Measurements from ENCODE around the gene UHRF1. TPM values are rescaled to one million over a fixed set of nuclear protein-coding genes. Genes with fewer than 3 reads are reported as not detected.
"Not testable (repeated sequence)": the region's sequence is repeated elsewhere in the genome, so short reads cannot be mapped to it uniquely, and the experiment has no call there.

Gene UHRF1
- total RNA-seq, 2 experiments from 2014 or later: 149 to 154 TPM

DNA sequence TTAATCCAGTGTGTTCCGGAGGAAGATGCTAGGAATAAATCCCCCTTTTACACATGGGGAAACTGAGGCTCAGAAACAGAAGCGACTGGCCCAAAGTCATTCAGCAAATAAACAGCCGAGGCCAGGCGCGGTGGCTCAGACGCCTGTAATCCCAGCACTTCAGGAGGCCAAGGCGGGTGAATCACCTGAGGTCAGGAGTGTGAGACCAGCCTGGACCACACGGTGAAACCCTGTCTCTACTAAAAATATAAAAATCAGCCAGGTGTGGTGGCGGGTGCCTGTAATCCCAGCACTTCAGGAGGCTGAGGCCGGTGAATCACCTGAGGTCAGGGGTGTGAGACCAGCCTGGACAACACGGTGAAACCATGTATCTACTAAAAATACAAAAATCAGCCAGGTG is 30.3 kb upstream of the UHRF1 start:
- CTCF ChIA-PET: no interaction called here

DNA sequence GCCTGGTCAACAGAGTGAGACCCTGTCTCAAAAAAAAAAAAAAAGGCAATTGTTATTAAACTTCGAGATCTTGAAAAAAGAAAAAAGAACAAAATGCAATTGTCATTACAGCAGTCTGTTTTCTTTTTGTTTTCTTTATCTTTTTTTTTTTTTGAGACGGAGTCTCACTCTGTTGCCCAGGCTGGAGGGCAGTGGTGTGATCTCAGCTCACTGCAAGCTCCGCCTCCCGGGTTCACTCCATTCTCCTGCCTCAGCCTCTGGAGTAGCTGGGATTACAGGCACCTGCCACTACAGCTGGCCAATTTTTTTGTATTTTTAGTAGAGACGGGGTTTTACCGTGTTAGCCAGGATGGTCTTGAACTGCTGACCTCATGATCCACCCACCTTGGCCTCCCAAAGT is 26.4 kb upstream of the UHRF1 start:
- H3K27me3 Mint-ChIP-seq; H3K9me3 Mint-ChIP-seq (ENCODE audit: low read depth); ATAC-seq; H3K4me1 Mint-ChIP-seq; DNase-seq; H3K4me3 Mint-ChIP-seq; H3K27ac Mint-ChIP-seq; H3K36me3 Mint-ChIP-seq: not testable (repeated sequence)
- CTCF ChIA-PET: interaction anchor here (0.7 kb wide), 2 partner anchors 21 to 262 kb away, joined by 3 read pairs; no protein-coding TSS in a partner anchor

More for the DNA sequence above, 30.3 kb upstream of the UHRF1 start:
- no peaks in the 10 kb centered on the region for H3K9me3 Mint-ChIP-seq (ENCODE audit: low read depth)
- H3K4me1 Mint-ChIP-seq: peaks cover 1% of the 10 kb centered on the region
- ATAC-seq: no peak
- H3K27ac Mint-ChIP-seq: no peak overlapping the region
- no peak for DNase-seq
- no peak overlapping the region for H3K4me3 Mint-ChIP-seq
- no peaks in the 10 kb centered on the region for H3K36me3 Mint-ChIP-seq
- no peaks in the 10 kb centered on the region for H3K27me3 Mint-ChIP-seq

DNA sequence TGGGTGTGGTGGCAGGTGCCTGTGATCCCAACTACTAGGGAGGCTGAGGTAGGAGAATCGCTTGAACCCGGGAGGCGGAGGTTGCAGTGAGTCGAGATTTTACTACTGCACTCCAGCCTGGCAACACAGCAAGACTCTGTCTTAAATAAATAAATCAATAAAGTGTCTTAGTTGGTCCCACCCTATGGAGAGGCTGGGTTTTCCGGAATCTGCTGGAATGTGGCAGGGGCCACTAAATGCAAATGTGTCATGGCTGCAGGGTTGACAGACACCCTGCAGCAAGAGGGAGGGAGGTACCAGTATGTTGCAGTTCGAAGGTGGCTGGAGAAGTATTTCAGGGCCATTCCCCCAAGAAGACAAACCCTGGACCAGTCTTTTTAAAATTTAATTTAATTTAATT is 24.3 kb upstream of the UHRF1 start:
- ATAC-seq; H3K4me1 Mint-ChIP-seq; CTCF ChIA-PET; H3K27me3 Mint-ChIP-seq; H3K9me3 Mint-ChIP-seq (ENCODE audit: low read depth); H3K27ac Mint-ChIP-seq; H3K36me3 Mint-ChIP-seq; DNase-seq; H3K4me3 Mint-ChIP-seq: not testable (repeated sequence)

DNA sequence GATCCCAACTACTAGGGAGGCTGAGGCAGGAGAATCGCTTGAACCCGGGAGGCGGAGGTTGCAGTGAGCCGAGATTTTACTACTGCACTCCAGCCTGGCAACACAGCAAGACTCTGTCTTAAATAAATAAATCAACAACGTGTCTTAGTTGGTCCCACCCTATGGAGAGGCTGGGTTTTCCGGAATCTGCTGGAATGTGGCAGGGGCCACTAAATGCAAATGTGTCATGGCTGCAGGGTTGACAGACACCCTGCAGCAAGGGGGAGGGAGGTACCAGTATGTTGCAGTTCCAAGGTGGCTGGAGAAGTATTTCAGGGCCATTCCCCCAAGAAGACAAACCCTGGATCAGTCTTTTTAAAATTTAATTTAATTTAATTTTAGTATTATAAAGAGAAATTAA is 21.5 kb upstream of the UHRF1 start:
- ATAC-seq; H3K36me3 Mint-ChIP-seq; H3K27ac Mint-ChIP-seq; H3K27me3 Mint-ChIP-seq; H3K4me3 Mint-ChIP-seq; H3K9me3 Mint-ChIP-seq (ENCODE audit: low read depth); H3K4me1 Mint-ChIP-seq; DNase-seq; CTCF ChIA-PET: not testable (repeated sequence)

DNA sequence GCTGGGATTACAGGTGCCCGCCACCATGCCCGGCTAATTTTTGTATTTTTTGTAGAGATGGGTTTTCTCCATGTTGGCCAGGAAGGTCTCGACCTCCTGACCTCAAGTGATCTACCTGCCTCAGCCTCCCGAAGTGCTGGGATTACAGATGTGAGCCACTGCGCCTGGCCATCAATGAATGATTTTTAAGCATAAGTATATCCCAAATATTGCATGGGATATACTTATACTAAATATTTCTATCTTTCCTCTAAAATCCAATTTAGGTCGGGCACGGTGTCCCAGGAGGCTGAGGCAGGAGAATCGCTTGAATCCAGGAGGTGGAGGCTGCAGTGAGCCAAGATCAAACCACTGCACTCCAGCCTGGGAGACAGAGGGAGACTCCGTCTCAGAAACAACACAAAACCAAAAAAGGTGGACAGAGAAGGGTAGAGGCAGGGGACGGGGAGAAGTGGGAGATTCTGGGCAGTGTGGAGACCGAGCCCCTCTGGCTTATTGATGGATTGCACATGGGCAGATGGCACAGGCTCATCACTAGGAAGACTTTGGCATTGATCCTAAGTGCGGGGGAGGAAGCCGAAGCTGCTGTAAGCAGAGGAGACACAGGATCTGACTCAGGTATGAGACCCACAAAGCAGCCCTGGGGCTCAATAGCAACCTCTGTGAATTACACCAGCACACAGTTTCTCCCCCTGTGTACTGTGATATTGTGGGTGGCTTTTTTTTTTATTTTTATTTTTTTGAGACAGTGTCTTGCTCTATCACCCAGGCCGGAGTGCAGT is 20.1 kb upstream of the UHRF1 start:
- no peaks in the 10 kb centered on the region for H3K27me3 Mint-ChIP-seq
- no peaks in the 10 kb centered on the region for H3K9me3 Mint-ChIP-seq (ENCODE audit: low read depth)
- no peak overlapping the region for H3K4me3 Mint-ChIP-seq
- DNase-seq (no peak), ATAC-seq (no peak)
- CTCF ChIA-PET: no interaction called here
- no peak overlapping the region for H3K27ac Mint-ChIP-seq
- no peaks in the 10 kb centered on the region for H3K4me1 Mint-ChIP-seq
- no peaks in the 10 kb centered on the region for H3K36me3 Mint-ChIP-seq

DNA sequence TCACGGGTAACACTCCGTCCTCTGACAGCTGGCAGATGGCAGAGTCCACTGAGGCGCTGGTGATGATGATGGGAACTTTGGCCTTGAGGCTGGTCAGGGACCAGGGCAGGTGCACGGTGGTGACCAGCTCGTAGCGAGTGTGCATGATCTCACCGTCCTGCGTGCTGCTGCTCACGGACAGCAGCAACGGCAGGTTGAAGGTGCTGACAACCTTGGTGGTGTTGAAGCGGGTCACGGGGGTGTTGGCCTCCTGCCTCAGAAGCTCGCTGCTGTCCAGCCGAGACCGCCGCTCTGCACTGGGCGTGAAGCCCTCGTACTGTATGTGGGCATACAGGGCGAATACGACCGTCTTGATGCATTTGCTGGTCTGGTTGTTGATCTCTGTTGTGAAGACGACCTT is 18.2 kb upstream of the UHRF1 start:
- H3K36me3 Mint-ChIP-seq: no peaks in the 10 kb centered on the region
- H3K9me3 Mint-ChIP-seq (ENCODE audit: low read depth): no peaks in the 10 kb centered on the region
- no peaks in the 10 kb centered on the region for H3K4me1 Mint-ChIP-seq
- H3K4me3 Mint-ChIP-seq: no peak overlapping the region
- ATAC-seq (no peak), DNase-seq (no peak)
- no peak overlapping the region for H3K27ac Mint-ChIP-seq
- no peaks in the 10 kb centered on the region for H3K27me3 Mint-ChIP-seq
- CTCF ChIA-PET: interaction anchor here (0.7 to 1.4 kb wide), 2 partner anchors 20 to 81 kb away, joined by 3 to 5 read pairs; no protein-coding TSS in a partner anchor

DNA sequence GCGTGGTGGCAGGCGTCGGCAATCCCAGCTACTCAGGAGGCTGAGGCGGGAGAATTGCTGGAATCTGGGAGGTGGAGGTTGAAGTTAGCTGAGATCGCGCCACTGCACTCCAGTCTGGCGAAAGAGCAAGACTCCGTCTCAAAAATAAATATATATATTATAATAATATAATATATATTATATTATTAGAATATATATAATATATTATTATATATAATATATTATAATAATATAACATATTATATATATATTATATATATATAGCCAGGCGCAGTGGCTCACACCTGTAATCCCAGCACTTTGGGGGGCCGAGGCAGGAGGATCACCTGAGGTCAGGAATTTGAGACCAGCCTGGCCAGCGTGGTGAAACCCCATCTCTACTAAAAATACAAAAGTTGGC is 16.3 kb upstream of the UHRF1 start:
- H3K4me1 Mint-ChIP-seq; H3K9me3 Mint-ChIP-seq (ENCODE audit: low read depth); H3K36me3 Mint-ChIP-seq; CTCF ChIA-PET; H3K27ac Mint-ChIP-seq; DNase-seq; ATAC-seq; H3K4me3 Mint-ChIP-seq; H3K27me3 Mint-ChIP-seq: not testable (repeated sequence)

DNA sequence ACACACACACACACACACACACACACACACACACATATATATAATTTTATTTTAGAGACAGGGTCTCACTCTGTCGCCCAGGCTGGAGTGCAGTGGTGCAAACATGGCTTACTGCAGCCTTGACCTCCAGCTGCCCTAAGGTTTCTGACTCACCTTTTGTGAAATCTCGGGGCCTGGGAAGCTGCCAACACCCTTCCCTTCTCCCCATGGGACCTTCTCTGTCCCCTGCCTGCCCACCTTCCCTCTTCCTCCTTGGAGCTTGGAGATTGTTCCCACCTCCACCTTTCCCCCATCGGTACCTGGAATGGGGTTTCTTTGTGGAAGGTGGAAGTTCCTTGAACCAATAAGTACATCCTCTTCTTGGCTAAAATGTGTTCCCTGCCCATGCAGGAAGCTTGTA is 12.9 kb upstream of the UHRF1 start:
- CTCF ChIA-PET: no interaction called here

DNA sequence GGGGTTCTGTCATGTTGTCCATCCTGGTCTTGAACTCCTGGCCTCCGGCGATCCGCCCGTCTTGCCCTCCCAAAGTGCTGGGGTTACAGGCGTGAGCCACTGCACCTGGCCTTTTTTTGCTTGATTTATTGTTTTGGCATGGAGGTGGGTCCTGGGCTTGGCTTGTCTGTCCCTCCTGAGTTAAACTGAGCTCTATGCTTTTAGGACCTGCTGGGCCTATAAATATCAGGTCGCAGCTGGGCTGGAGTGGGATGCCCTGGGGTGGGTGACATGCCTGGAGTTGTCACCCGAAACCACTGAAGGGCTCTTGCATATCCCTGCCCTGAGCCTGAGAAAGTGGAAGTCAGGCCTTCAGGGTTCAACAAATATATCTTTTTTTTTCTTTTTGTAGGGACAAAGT is 12.2 kb upstream of the UHRF1 start:
- Mint-ChIP-seq H3K9me3 (ENCODE audit: low read depth) (no peaks in the 10 kb centered on the region), H3K27ac (no peak overlapping the region), H3K36me3 (no peaks in the 10 kb centered on the region), H3K4me1 (no peaks in the 10 kb centered on the region), H3K27me3 (no peaks in the 10 kb centered on the region), H3K4me3 (no peak overlapping the region)
- no peak for ATAC-seq
- DNase-seq: no peak
- CTCF ChIA-PET: interaction anchor here (1.1 kb wide), 1 partner anchor 106 kb away, joined by 3 read pairs; the partner anchor contains the start of gene FEM1A

More for the DNA sequence above, 12.9 kb upstream of the UHRF1 start:
- Mint-ChIP-seq H3K4me1 (no peaks in the 10 kb centered on the region), H3K4me3 (no peak overlapping the region), H3K27me3 (no peaks in the 10 kb centered on the region), H3K36me3 (no peaks in the 10 kb centered on the region), H3K27ac (no peak overlapping the region), H3K9me3 (ENCODE audit: low read depth) (no peaks in the 10 kb centered on the region)
- DNase-seq: no peak
- no peak for ATAC-seq

DNA sequence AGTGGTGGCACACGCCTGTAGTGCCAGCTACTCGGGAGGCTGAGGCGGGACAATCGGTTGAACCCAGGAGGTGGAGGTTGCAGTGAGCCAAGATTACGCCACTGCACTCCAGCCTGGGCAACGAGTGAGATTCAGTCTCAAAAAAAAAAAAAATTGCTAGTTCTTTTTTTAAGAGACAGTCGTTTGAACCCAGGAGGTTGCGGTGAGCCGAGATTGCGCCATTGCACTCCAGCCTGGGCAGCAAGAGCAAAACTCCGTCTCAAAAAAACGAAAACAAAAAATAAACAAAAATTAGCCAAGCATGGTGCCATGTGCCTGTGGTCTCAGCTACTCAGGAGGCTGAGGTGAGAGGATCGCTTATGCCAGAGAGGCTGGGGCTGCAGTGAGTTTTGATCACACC is 8.4 kb upstream of the UHRF1 start:
- not testable (repeated sequence) for H3K27me3 Mint-ChIP-seq; H3K9me3 Mint-ChIP-seq (ENCODE audit: low read depth); ATAC-seq; H3K27ac Mint-ChIP-seq; H3K36me3 Mint-ChIP-seq; DNase-seq; H3K4me1 Mint-ChIP-seq; H3K4me3 Mint-ChIP-seq
- CTCF ChIA-PET: interaction anchor here (1.3 kb wide), 1 partner anchor 12 kb away, joined by 5 read pairs; no protein-coding TSS in a partner anchor

DNA sequence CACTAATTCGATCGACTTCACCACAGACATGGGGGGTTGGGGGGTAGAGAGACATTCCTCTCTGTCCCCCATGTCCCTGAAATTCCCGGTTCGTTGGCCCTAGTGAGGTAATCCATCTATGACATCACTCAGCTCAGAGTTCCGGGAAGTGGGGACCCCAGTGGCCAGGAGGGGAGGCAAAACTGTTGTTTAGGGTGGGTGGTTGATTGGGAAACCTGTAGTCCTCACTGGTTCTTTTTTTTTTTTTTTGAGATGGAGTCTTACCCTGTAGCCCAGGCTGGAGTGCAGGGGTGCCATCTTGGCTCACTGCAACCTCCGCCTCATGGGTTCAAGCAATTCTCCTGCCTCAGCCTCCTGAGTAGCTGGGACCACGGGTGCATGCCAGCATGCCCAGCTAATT is 6.5 kb upstream of the UHRF1 start, which contains the start of gene ARRDC5:
Gene ARRDC5 (minus strand): TSS at position 101 of the 400 bp plus-strand sequence. CDS start 71 bp downstream, at position 30.
- Mint-ChIP-seq H3K4me3 (no peak within 1 kb of the TSS), H3K36me3 (no peaks in the 10 kb centered on the region), H3K27me3 (no peaks in the 10 kb centered on the region), H3K9me3 (ENCODE audit: low read depth) (no peaks in the 10 kb centered on the region), H3K27ac (no peak within 1 kb of the TSS), H3K4me1 (peaks cover 2% of the 10 kb centered on the region)
- no peak for ATAC-seq
- CTCF ChIA-PET: interaction anchor here (0.6 to 1.1 kb wide), 2 partner anchors 29 to 34 kb away, joined by 3 read pairs; no protein-coding TSS in a partner anchor
- DNase-seq: no peak

DNA sequence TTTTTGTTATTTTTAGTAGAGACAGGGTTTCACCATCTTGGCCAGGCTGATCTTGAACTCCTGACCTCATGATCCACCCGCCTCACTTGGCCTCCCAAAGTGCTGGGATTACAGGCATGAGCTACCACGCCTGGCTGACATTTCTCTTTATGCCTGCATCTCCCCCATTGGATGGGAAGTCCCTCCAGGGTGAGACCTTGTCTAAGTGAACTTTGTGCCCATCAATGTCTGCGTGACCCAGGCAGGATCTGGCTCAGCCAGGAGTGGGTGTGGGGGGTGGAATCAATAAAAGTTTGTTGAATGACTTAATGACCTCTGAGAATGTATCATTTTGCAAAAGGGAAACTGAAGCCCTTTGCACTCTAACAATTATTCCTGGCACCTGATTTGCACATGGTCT is 4.8 kb upstream of the UHRF1 start:
- Mint-ChIP-seq H3K9me3 (ENCODE audit: low read depth) (no peaks in the 10 kb centered on the region), H3K4me1 (peaks cover 2% of the 10 kb centered on the region), H3K27ac (no peak overlapping the region), H3K36me3 (no peaks in the 10 kb centered on the region), H3K27me3 (no peaks in the 10 kb centered on the region), H3K4me3 (no peak overlapping the region)
- CTCF ChIA-PET: interaction anchor here (1.6 kb wide), 1 partner anchor 32 kb away, joined by 3 read pairs; no protein-coding TSS in a partner anchor
- DNase-seq: no peak
- ATAC-seq: no peak

DNA sequence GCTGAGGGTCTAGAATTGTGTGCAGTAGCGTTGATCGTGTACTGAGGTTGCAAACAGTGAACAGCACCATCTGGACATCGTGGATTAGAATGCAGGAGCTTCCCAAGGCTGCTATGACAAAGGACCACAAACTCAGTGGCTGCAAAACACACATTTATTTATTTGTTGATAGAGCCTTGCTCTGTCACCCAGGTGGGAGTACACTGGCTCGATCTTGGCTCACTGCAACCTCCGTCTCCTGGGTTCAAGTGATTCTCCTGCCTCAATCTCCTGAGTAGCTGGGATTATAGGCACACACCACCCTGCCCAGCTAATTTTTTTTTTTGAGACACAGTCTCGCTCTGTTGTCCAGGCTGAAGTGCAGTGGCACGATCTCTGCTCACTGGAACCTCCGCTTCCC is 2.3 kb upstream of the UHRF1 start:
- CTCF ChIA-PET: interaction anchor here (0.6 to 1.5 kb wide), 6 partner anchors 9 to 102 kb away, joined by 3 to 4 read pairs (median 3); no protein-coding TSS in a partner anchor
- H3K27ac Mint-ChIP-seq: no peak overlapping the region

DNA sequence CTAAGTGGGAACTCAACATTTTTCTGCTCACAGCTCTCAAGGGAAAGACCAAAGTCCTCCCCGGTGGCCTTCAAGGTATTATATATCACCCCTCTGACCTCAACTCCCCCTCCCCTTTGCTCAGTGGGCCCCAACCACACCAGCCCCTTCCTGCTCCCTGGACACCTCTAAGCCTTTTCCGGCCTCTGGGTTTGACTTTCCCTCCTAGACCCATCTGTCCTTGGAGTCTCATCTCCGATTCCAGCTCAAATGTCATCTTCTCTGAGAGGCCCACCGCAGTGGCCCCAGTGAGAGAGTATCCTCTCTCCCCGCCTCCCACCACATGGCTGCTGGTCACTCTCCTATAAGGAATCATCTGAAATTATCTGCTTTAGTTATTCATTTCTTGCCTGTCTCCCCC is 941 bp upstream of the UHRF1 start:
- H3K27ac Mint-ChIP-seq: peak overlapping the region; percentile 15
- peaks cover 30% of the 10 kb centered on the region for H3K4me1 Mint-ChIP-seq
- H3K36me3 Mint-ChIP-seq: peaks cover 26% of the 10 kb centered on the region
- CTCF ChIA-PET: interaction anchor here (0.9 to 11.0 kb wide), 4 partner anchors 37 to 117 kb away, joined by 3 to 240 read pairs (median 3); partner anchors contain the start of genes FEM1A and PLIN3
- DNase-seq (no peak), ATAC-seq (no peak)
- no peaks in the 10 kb centered on the region for H3K27me3 Mint-ChIP-seq
- H3K4me3 Mint-ChIP-seq: peak overlapping the region; percentile 79
- H3K9me3 Mint-ChIP-seq (ENCODE audit: low read depth): no peaks in the 10 kb centered on the region

More for the DNA sequence above, 2.3 kb upstream of the UHRF1 start:
- DNase-seq (no peak), ATAC-seq (no peak)
- no peaks in the 10 kb centered on the region for H3K27me3 Mint-ChIP-seq
- H3K36me3 Mint-ChIP-seq: peaks cover 13% of the 10 kb centered on the region
- no peak overlapping the region for H3K4me3 Mint-ChIP-seq
- H3K9me3 Mint-ChIP-seq (ENCODE audit: low read depth): no peaks in the 10 kb centered on the region
- H3K4me1 Mint-ChIP-seq: peaks cover 17% of the 10 kb centered on the region

Data from activated CD8-positive, alpha-beta memory T cell treated with anti-CD3 and anti-CD28 coated beads, Interleukin-2, amount 10 ng/mL, durations not matched to agents 7 days and 5 days (primary cell).